NCI-H524 (cell line): ENCODE measurements around the gene P2RY8.
"Not testable (repeated sequence)": the region's sequence is repeated elsewhere in the genome, so short reads cannot be mapped to it uniquely, and the experiment has no call there.

Experiments used
- DNase-seq, 2 experiments: peaks; one replicate each; lab custom pipeline; 2025; lab: John Stamatoyannopoulos, UW

Gene P2RY8

DNA sequence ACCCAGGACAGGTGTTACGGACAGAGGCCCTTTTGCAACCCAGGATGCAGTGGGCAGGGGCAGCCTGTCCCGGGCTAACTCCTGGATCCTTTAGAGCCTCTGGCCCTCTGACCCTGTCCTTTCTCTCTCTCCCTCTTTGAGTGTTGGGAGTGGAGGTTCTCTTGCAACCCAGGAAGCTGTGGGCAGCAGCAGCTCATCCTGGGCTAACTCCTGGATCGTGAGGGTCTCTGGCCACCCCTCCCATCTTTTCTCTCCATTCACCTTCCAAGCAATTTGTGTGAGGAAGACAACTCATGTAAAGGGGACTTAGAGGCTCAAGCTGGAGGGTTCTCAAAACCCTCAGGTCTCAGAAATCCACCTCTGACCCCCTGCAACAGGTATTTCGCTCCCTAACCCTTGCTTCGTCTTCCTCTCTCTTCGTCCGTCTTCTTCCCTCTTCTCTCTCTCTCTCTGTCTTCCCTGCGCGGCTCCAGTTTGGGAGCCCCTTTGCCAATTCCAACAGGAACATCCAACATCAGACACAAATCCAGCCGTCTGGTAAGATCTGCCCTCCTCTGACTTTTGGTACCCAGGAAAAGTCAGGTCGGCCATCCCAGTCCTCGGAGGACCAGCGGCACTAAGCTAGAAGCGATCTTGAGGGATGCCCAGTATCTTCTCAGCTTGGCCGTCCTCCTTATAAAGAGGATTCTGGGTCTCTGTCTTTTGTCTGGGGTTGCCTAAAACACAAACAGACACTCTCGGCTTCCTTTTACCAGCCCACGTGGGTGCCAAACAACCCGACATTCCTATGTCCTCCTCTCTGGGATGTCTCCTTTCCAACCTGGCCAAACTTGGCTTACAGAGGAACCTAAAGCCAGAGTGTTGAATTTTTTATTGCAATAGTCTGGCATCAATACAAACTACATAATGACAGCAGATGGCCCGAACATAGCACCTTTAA lies 92.2 kb downstream of the P2RY8 start:
- DNase-seq = no peak

DNA sequence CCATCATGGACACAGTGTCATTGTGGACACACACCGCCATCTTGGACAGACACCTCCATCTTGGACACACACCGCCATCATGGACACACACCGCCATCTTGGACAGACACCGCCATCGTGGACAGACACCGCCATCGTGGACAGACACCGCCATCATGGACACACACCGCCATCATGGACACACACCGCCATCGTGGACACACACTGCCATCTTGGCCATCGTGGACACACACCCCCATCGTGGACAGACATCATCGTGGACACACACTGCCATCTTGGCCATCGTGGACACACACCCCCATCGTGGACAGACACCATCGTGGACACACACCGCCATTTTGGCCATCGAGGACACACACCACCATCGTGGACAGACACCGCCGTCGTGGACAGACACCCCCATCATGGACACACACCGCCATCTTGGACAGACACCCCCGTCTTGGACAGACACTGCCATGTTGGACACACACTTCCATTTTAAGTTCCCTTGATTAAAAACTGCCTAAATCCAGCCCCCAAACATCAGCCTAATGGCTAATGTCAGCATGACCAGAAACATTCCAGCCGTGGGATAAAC lies 93.4 kb downstream of the P2RY8 start:
- DNase-seq = no peak

DNA sequence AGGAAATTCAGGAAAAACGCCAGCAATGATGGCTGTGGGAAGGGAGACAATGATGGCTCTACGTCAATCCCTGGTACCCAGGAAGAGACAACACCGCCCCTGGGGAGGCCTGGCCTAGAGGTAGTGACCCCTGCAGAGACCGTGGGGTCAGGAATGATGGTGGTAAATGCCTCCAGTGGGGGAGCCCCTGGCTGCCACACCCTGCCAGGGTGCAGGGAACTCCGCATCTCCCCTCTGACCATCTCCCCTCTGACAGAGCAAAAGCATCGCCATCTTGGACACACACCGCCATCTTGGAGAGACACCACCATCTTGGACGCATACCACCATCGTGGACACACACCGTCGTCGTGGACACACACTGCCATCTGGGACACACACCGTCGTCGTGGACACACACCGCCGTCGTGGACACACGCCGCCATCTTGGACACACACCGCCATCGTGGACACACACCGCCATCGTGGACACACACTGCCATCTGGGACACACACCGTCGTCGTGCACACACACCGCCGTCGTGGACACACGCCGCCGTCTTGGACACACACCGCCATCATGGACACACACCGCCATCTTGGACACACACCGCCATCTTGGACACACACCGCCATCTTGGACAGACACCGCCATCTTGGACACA lies 94.1 kb downstream of the P2RY8 start:
- no peak for DNase-seq

DNA sequence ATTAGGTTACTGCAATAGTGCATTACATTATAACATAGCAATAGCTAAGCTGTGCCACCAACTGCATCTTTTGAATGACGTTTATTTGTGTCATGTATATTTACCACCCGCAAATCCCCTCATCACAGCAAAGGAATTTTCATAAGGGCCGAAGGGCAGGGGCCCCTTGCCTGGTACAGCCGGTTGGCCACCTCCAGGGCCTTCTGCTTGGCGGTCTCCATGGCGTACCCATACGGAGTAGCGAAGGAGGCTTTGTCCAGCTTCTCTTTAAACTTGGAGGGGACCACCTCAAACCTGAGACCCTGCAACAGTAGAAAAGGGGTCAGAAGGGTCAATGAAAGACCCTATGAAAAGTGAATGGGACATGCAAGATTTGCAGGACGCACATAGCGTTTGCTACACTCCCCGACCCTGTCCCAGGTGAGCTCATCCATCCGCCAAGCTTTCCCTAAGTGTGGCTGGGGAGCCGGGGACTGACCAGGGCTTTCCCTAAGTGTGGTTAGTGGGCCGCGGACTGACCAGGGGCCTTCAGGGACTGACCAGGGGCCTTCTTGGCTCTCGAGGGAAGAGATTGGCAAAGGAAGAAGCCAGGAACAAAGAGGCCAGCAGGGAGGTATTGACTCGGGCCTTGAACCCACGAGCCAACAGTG lies 94.8 kb downstream of the P2RY8 start:
- DNase-seq = no peak

DNA sequence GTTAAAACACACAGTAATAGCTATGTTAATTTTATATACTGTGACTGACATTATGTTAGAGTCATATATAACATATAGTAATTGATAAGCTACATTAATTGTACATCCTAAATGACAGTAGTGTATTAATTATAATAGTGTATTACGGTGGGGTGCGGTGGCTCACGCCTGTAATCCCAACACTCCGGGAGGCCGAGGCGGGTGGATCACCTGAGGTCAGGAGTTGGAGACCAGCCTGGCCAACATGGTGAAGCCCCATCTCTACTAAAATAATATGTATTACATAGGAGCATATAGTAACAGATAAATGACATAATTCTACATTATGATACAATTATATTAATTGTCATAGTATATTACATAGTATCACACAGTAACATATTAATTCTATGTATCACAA lies 96.5 kb downstream of the P2RY8 start:
- no peak for DNase-seq

DNA sequence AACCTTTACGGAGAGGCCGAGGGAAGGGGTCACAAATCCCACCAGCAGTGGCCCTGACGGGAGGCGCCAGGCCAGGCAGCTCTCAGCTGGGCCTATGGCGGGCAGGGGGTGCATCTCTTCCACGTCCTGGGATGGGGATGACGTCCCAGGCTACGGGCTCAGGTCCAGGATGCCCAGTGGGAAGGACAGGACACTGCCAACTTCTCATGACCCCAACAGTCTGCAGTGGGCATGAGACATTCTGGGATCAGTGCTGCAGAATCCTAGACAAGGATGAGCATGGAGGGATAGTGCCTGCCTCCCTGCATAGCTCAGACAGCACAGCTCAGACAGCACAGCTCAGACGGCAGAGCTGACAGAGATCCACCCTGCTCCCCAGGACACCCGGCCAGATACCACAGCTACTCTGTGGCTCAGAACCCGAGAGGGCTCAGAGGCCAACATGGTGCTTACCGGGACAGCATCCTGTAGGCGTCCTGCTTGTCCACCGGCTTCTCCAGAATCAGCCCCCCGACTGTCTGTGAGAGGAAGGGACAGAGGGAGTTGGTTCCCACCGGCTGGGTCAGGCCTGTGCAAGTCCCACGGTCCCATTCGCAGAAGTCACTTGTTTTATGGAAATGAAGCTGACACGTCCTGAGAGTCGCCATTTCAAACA lies 101.6 kb downstream of the P2RY8 start:
- no peak for DNase-seq

DNA sequence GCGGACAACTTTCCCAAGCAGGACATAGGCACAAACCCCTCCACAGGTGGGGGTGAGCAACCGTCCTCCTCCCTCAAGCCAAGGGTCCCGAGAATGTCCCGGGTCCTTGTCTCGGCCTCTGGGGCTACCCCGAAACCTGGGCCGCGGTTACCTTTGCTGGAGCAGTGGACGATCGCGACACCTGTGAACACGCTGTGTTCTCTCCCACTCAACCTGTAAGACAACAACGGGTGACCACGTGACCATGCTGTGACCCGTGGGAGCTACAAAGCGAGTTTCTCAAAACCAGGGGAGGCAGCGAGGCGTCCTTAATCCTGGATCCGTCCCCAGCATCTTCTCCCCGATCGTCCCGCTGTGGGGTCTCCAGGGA lies 102.1 kb downstream of the P2RY8 start:
- no peak for DNase-seq

DNA sequence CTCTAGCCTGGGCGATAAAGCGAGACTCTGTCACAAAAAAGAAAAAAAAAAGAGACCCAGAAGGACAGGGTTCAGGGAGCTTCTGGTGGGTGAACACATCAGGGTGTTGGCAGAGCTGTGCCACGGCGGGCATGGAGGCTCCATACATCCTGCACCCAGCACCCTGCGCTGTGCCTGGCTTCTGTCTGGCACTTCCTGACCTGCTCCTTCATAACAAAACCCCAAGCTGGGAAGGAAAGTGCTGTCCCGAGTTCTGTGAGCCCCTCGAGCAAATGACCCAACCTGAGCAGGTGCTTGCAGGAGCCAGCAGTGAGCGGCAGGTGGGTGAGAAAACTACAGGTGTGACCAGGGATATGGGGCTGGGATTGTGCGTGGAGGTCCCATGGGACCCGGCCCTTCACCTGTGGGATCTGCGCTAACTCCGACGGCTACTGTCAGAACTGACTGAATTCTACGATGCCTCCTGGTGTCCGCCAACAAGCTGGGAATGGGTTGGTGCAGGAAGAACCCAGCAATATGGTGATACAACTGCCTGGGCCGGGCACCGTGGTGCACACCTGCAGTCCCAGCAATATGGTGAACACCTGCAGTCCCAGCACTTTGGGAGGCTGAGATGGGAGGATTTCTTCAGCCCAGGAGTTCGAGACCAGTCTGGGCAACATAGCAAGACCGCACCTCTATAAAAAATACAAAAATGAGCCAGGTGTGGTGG lies 103.2 kb downstream of the P2RY8 start:
- DNase-seq = no peak

DNA sequence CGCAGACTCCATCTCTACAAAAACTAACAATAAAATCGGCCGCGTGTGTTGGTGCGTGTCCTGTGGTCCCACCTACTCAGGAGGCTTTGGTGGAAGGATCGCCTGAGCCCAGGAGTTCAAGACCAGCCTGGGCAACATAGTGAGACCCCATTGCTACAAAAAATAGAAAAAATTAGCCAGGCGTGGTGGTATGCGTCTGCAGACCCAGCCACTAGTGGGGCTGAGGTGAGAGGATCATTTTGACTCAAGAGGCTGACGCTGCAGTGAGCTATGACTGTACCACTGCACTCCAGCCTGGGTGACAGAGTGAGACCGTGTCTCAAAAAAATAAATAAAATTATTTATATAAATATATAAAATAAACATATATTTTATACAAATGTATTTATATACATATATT lies 106.5 kb downstream of the P2RY8 start:
- no peak for DNase-seq

DNA sequence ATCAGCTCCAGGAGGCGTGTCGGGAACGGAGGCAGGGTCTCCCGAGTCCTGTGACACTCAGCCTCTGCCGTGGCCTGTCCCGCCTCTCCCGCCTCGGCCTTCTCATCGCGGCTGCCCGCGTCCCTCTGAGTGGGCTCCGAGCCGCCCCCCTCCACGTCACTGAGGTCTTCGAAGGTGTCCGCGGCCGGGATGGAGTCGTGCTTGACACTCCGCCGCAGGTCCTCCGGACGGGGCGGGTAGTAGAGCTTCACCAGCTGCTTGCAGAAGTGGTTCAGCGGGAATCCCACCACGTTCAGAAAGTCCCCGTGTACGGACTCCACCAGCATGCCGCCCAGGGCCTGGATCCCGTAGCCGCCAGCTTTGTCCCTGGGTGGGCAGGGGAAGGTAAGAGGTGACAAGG lies 109.2 kb downstream of the P2RY8 start:
- no peak for DNase-seq

DNA sequence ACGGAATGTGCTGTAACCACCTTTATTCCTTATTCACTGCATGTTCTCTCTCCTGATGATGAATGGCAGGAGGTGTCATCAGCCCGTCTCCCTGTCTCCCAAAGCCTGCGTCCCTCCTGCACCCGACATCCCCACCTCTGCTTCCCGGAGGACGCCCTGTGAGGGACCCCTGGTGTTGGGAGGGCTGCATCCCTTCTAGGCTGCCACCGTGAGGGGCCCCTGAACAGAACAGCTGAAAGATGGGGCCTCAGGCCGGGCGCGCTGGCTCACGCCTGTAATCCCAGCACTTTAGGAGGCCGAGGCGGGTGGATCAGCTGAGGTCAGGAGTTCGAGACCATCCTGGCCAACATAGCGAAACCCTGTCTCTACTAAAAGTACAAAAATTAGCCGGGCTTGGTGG lies 110.7 kb downstream of the P2RY8 start:
- not testable (repeated sequence) for DNase-seq

DNA sequence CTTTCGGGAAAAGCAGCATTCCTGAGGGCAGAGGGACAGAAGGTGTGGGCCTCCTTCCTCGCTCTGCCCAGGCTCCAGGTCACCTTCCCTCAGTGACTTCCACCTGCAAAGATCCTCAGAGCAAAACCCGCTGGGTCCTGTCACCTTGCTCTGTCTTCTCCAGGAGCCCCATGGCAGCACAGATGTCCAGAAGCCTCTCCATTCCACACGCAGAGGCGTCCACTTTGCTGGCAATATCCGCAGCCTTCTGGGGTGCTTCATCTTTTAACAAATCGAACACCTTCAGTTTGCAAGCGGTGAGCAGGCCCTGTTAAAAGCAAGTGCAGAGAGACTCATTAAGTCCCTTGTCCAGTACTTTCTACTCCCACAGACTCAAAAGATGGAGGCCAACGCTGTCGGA lies 111.6 kb downstream of the P2RY8 start:
- DNase-seq = no peak

DNA sequence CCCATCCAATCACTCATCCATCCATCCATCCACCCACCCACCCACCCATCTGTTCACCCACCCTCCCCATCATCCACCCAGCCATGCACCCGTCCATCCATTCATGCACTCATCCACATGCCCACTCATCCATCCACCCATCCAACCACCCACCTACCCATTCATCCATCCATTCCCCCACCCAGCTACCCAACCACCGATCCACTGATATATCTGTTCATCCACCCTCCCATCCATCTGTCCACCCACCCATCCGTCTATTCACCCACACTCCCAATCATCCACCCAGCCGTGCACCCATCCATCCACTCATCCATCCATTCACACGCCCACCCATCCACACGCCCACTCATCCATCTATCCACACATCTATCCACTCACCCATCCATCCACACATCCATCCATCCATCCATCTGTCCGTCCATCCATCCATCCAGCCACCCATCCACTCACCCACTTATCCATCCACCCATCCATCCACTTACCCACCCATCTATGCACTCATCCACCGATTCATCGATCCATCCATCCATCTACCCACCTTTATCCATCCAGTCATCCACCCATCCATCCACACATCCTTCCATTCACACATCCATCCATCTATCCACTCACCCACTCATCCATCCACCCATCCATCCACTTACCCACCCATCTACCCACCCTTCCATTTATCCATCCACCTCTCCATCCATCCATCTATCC lies 112.7 kb downstream of the P2RY8 start:
- DNase-seq = no peak

DNA sequence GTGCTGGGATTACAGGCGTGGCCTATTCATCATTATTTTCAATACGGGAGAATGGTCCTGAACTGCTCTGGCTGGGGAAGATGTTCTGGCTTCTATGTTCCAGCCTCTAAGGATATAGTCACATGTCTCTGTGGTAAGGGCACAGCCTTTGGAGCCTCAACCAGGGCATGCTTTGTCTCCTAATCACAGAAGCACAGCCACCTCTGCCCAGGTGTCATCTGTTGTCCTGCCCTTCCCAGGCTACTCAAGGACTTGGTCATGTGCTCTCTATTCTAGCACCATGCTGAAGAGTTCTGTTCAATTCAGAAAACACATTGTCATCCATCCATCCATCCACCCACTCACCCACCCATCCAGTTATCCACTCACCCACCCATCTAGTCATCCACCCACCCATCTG lies 113.8 kb downstream of the P2RY8 start:
- no peak for DNase-seq

DNA sequence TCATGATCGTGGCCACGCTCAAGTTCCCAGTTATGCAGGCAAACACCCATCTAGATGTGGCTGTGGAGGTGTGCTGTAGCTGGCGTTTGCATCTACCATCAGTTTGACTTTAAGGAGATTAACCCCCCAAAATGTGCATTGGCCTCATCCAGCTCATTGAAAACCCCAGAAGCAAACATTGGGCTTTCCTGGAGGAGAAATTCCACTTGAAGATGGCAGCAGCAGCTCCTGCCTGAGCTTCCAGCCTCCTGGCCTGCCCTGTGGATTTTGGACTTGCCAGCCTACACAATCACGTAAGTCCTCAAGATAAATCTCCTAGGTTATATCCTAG lies 114.9 kb downstream of the P2RY8 start:
- DNase-seq = no peak

DNA sequence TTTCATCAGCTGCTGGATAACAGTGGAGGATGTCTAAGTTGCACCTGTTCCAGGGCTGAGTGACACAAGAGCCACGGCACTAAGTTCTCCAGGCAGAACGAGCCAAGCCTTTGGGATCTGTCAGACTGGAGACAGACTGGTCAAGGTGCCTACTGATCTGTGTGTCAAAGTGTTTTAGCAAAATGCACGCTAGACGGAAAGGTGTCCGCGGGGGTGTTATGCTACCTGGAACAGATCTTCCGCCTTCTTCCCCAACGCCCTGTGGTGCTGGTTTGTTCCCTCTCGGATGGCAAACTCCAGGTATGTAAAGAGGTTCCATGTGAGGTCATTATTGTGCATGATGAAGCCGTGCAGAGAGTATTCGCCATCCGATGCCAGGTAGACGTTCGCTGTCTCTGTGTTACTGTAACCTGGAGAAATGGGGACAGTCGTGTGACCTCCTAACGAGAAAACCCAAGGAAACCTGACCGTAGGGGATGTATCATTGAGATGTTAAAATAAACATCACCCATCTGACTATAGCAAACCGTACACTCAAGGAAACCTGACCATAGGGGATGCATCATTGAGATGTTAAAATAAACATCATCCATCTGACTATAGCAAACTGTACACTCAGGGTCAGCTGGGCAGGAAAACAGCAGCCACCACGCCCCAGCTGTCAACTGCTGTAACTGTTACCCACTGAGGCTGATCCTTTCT lies 115.4 kb downstream of the P2RY8 start:
- no peak for DNase-seq

DNA sequence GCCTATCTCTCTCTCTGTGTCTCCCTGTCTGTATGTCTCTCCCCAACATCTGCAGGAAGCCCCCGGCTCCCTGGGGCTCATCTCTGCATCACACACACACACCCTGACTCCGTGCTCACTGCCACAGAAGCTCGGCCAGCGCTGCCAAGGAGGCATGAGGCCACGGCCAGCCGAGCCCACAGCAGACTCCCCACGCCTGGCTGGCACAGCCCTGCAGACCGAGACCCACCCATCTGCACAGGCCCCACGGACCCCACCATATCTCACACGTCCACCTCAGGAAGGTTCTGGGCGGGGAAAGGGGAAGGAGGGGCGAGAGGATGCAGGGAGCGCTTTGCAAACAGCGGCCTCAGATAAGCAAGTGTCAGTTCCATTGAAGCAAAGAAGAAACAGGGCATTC lies 116.6 kb downstream of the P2RY8 start:
- DNase-seq = no peak

DNA sequence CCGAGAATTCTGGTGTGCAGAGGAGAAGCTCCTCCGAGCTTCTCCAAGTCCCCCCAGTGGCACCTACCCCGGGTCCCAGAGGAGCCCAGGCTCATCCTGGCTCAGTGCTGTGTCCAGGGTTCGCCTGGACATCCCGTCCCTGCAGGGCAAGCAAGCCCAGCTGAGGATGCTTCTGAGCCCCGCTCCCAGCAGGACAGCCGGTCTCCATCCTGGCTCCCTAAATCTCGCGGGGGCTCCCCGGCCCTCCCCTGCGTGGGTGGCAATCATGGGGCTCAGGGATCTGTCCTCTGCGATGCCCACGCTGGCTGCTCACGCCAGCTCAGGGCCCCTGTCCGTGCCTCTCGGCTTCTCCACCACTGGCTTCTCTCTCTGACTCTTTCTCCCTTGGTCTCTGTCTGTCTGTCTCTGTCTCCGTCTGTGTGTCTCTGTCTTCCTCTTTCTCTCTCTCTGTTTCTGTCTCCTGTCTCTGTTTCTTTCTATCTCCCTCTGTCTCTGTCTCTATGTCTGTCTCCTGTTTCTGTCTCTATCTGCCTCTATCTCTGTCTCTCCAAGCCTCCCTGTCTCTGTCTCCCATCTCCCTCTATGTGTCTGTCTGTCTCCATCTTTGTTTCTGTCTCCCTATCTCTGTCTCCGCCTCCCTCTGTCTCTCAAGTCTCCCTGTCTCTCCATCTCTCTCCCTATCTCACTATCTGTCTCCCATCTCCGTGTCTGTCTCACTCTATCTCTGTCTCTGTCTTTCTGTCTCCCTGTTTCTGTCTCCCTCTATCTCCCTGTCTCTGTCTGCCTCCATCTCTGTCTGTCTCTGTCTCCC lies 117.2 kb downstream of the P2RY8 start:
- no peak for DNase-seq

DNA sequence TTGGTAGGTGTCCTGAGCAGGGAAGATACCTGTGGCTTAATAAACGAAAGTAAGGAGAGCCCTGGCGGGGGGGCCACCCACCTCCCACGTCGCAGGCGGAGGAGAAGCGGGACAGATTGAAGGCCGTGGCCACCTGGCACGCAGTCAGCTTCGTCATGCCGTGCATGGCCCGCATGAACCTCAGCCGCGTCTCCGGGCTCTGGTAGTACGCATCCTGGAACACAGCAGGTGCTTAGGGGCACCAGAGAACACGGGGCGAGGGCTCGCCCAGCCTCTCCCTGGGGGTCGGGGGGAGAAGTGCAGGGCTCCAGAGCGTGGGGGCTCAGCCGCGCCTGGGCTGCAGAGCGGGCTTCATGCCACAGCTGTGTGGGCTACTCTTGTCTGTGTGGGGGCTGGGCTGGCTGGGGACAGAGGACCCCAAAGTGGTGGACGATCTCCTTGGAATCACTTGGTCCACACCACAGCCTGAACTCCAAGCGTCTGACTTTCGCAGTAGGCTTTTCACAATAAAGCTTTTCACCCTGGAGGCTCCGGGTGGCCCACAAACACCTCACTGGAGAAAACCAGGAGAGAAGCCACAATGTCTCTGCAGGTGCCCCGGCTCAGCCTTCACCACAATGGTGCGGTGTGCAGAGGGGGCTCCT lies 118.0 kb downstream of the P2RY8 start:
- DNase-seq = no peak
